ENCODE measurements around the gene UPB1. TPM values are rescaled to one million over a fixed set of nuclear protein-coding genes. Genes with fewer than 3 reads are reported as not detected.
"Not testable (repeated sequence)": the region's sequence is repeated elsewhere in the genome, so short reads cannot be mapped to it uniquely, and the experiment has no call there.

Gene UPB1
- total RNA-seq, 2 experiments from 2014 or later: 0.40 to 0.67 TPM

GRCh38 chr22:24483976-24484545 is 11.1 kb upstream of the UPB1 start:
- POLR2A ChIA-PET: no interaction called here
- H3K36me3 Mint-ChIP-seq (ENCODE audit: low read depth): no peaks in the 10 kb centered on the region

GRCh38 chr22:24485170-24485569 is 10.0 kb upstream of the UPB1 start:
- peaks cover 20% of the 10 kb centered on the region for H3K4me1 Mint-ChIP-seq
- peaks cover 4% of the 10 kb centered on the region for H3K27me3 Mint-ChIP-seq
- POLR2A ChIA-PET: no interaction called here
- H3K36me3 Mint-ChIP-seq (ENCODE audit: low read depth): no peaks in the 10 kb centered on the region
- DNase-seq: no peak
- CTCF ChIA-PET: interaction anchor here (0.6 to 1.9 kb wide), 5 partner anchors 8 to 56 kb away, joined by 3 to 5 read pairs (median 4); no protein-coding TSS in a partner anchor
- no peak overlapping the region for H3K27ac Mint-ChIP-seq
- no peak overlapping the region for H3K4me3 Mint-ChIP-seq
- H3K9me3 Mint-ChIP-seq: no peaks in the 10 kb centered on the region

More at GRCh38 chr22:24483976-24484545, 11.1 kb upstream of the UPB1 start:
- H3K4me3 Mint-ChIP-seq: no peak overlapping the region
- CTCF ChIA-PET: interaction anchor here (1.2 to 1.9 kb wide), 5 partner anchors 10 to 55 kb away, joined by 3 to 5 read pairs (median 4); no protein-coding TSS in a partner anchor
- no peaks in the 10 kb centered on the region for H3K9me3 Mint-ChIP-seq
- DNase-seq: no peak
- H3K27ac Mint-ChIP-seq: no peak overlapping the region
- peaks cover 20% of the 10 kb centered on the region for H3K4me1 Mint-ChIP-seq
- peaks cover 2% of the 10 kb centered on the region for H3K27me3 Mint-ChIP-seq

GRCh38 chr22:24485608-24486007 is 9.5 kb upstream of the UPB1 start:
- H3K27me3 Mint-ChIP-seq: peaks cover 4% of the 10 kb centered on the region
- H3K9me3 Mint-ChIP-seq: no peaks in the 10 kb centered on the region
- ChIA-PET POLR2A (no interaction called here), CTCF (interaction anchor here (0.5 to 2.0 kb wide), 10 partner anchors 11 to 62 kb away, joined by 3 to 8 read pairs (median 3); no protein-coding TSS in a partner anchor)
- no peak overlapping the region for H3K4me3 Mint-ChIP-seq
- H3K4me1 Mint-ChIP-seq: peaks cover 20% of the 10 kb centered on the region
- H3K27ac Mint-ChIP-seq: no peak overlapping the region
- DNase-seq: no peak
- H3K36me3 Mint-ChIP-seq (ENCODE audit: low read depth): no peaks in the 10 kb centered on the region

- no peak overlapping the region for H3K4me3 Mint-ChIP-seq
- H3K27me3 Mint-ChIP-seq: peaks cover 5% of the 10 kb centered on the region
- peak; percentile 13 for DNase-seq
- ChIA-PET CTCF (interaction anchor here (0.5 to 2.0 kb wide), 11 partner anchors 12 to 63 kb away, joined by 3 to 8 read pairs (median 3); no protein-coding TSS in a partner anchor), POLR2A (no interaction called here)
- peaks cover 20% of the 10 kb centered on the region for H3K4me1 Mint-ChIP-seq
- H3K27ac Mint-ChIP-seq: no peak overlapping the region
- H3K36me3 Mint-ChIP-seq (ENCODE audit: low read depth): no peaks in the 10 kb centered on the region
- H3K9me3 Mint-ChIP-seq: no peaks in the 10 kb centered on the region
Observed at GRCh38 chr22:24486501-24486921, 8.6 kb upstream of the UPB1 start.

GRCh38 chr22:24489011-24489410 is 6.1 kb upstream of the UPB1 start:
- no peaks in the 10 kb centered on the region for H3K9me3 Mint-ChIP-seq
- H3K36me3 Mint-ChIP-seq (ENCODE audit: low read depth): no peaks in the 10 kb centered on the region
- H3K27me3 Mint-ChIP-seq: peaks cover 23% of the 10 kb centered on the region
- POLR2A ChIA-PET: no interaction called here
- DNase-seq: no peak
- CTCF ChIA-PET: no interaction called here
- H3K27ac Mint-ChIP-seq: no peak overlapping the region
- H3K4me1 Mint-ChIP-seq: peaks cover 13% of the 10 kb centered on the region
- no peak overlapping the region for H3K4me3 Mint-ChIP-seq

- H3K27ac Mint-ChIP-seq; H3K9me3 Mint-ChIP-seq; H3K36me3 Mint-ChIP-seq (ENCODE audit: low read depth); H3K4me3 Mint-ChIP-seq; POLR2A ChIA-PET; DNase-seq: not testable (repeated sequence)
- Mint-ChIP-seq H3K4me1 (peaks cover 13% of the 10 kb centered on the region), H3K27me3 (peaks cover 25% of the 10 kb centered on the region)
- CTCF ChIA-PET: interaction anchor here (0.8 kb wide), 1 partner anchor 9 kb away, joined by 3 read pairs; no protein-coding TSS in a partner anchor
Observed at GRCh38 chr22:24489434-24489833, 5.7 kb upstream of the UPB1 start.

GRCh38 chr22:24492391-24492790 is 2.7 kb upstream of the UPB1 start:
- POLR2A ChIA-PET: no interaction called here
- H3K4me1 Mint-ChIP-seq: peaks cover 2% of the 10 kb centered on the region
- no peak overlapping the region for H3K4me3 Mint-ChIP-seq
- H3K36me3 Mint-ChIP-seq (ENCODE audit: low read depth): no peaks in the 10 kb centered on the region
- DNase-seq: no peak
- CTCF ChIA-PET: no interaction called here
- H3K27ac Mint-ChIP-seq: no peak overlapping the region
- peaks cover 41% of the 10 kb centered on the region for H3K27me3 Mint-ChIP-seq
- no peaks in the 10 kb centered on the region for H3K9me3 Mint-ChIP-seq

- Mint-ChIP-seq H3K27me3 (peaks cover 41% of the 10 kb centered on the region), H3K36me3 (ENCODE audit: low read depth) (no peaks in the 10 kb centered on the region), H3K27ac (no peak overlapping the region), H3K4me1 (peaks cover 16% of the 10 kb centered on the region), H3K9me3 (no peaks in the 10 kb centered on the region), H3K4me3 (no peak overlapping the region)
- CTCF ChIA-PET: no interaction called here
- DNase-seq: no peak
- POLR2A ChIA-PET: no interaction called here
Observed at GRCh38 chr22:24494167-24494527, 985 bp upstream of the UPB1 start.

- H3K4me3 Mint-ChIP-seq: no peak overlapping the region
Observed at GRCh38 chr22:24495365-24495675, 188 bp downstream of the UPB1 start.

GRCh38 chr22:24496234-24496633 is 1.1 kb downstream of the UPB1 start:
- ChIA-PET POLR2A (no interaction called here), CTCF (interaction anchor here (0.7 to 1.6 kb wide), 8 partner anchors 9 to 1978 kb away, joined by 3 to 7 read pairs (median 4); no protein-coding TSS in a partner anchor)
- H3K4me1 Mint-ChIP-seq: peaks cover 16% of the 10 kb centered on the region
- H3K4me3 Mint-ChIP-seq: no peak overlapping the region
- no peak overlapping the region for H3K27ac Mint-ChIP-seq
- H3K27me3 Mint-ChIP-seq: peaks cover 39% of the 10 kb centered on the region
- H3K36me3 Mint-ChIP-seq (ENCODE audit: low read depth): no peaks in the 10 kb centered on the region
- no peaks in the 10 kb centered on the region for H3K9me3 Mint-ChIP-seq
- no peak for DNase-seq

More at GRCh38 chr22:24495365-24495675, 188 bp downstream of the UPB1 start:
- H3K4me1 Mint-ChIP-seq: peaks cover 16% of the 10 kb centered on the region
- ChIA-PET CTCF (interaction anchor here (0.5 to 1.2 kb wide), 2 partner anchors 21 to 33 kb away, joined by 4 to 5 read pairs; no protein-coding TSS in a partner anchor), POLR2A (no interaction called here)
- H3K9me3 Mint-ChIP-seq: no peaks in the 10 kb centered on the region
- no peak for DNase-seq
- no peak overlapping the region for H3K27ac Mint-ChIP-seq
- no peaks in the 10 kb centered on the region for H3K36me3 Mint-ChIP-seq (ENCODE audit: low read depth)
- peaks cover 39% of the 10 kb centered on the region for H3K27me3 Mint-ChIP-seq

- ChIA-PET CTCF (interaction anchor here (0.7 to 1.6 kb wide), 9 partner anchors 9 to 1977 kb away, joined by 3 to 7 read pairs (median 4); no protein-coding TSS in a partner anchor), POLR2A (no interaction called here)
- no peak for DNase-seq
- Mint-ChIP-seq H3K36me3 (ENCODE audit: low read depth) (no peaks in the 10 kb centered on the region), H3K9me3 (no peaks in the 10 kb centered on the region), H3K27me3 (peaks cover 40% of the 10 kb centered on the region), H3K27ac (no peak overlapping the region), H3K4me3 (no peak overlapping the region), H3K4me1 (peaks cover 16% of the 10 kb centered on the region)
Observed at GRCh38 chr22:24496661-24497060, 1.5 kb downstream of the UPB1 start.

GRCh38 chr22:24497841-24498258 is 2.7 kb downstream of the UPB1 start:
- Mint-ChIP-seq H3K4me1 (peaks cover 16% of the 10 kb centered on the region), H3K27me3 (peaks cover 31% of the 10 kb centered on the region)

GRCh38 chr22:24498824-24499223 is 3.7 kb downstream of the UPB1 start:
- Mint-ChIP-seq H3K27ac (no peak overlapping the region), H3K4me1 (peaks cover 20% of the 10 kb centered on the region), H3K27me3 (peaks cover 24% of the 10 kb centered on the region), H3K9me3 (no peaks in the 10 kb centered on the region), H3K4me3 (no peak overlapping the region), H3K36me3 (ENCODE audit: low read depth) (no peaks in the 10 kb centered on the region)
- DNase-seq: no peak
- CTCF ChIA-PET: interaction anchor here (1.3 kb wide), 1 partner anchor 12 kb away, joined by 3 read pairs; no protein-coding TSS in a partner anchor
- POLR2A ChIA-PET: no interaction called here

More at GRCh38 chr22:24497841-24498258, 2.7 kb downstream of the UPB1 start:
- ChIA-PET POLR2A (interaction anchor here (0.6 kb wide), 1 partner anchor 1154 kb away, joined by 3 read pairs; no protein-coding TSS in a partner anchor), CTCF (interaction anchor here (1.0 to 1.6 kb wide), 3 partner anchors 20 to 76 kb away, joined by 3 to 4 read pairs (median 3); no protein-coding TSS in a partner anchor)
- Mint-ChIP-seq H3K9me3 (no peaks in the 10 kb centered on the region), H3K36me3 (ENCODE audit: low read depth) (no peaks in the 10 kb centered on the region), H3K4me3 (no peak overlapping the region), H3K27ac (no peak overlapping the region)
- DNase-seq: peak; percentile 9

Data from activated CD4-positive, alpha-beta T cell treated with anti-CD3 and anti-CD28 coated beads, Interleukin-2, amount 10 ng/mL, durations not matched to agents 7 days and 5 days (primary cell).